ENCODE data around the gene G2E3. TPM values are rescaled to one million over a fixed set of nuclear protein-coding genes. Genes with fewer than 3 reads are reported as not detected.
A peak's percentile ranks its signal among the peaks of the same experiment; 100 is the strongest.

G2E3 gene
- total and polyA plus RNA-seq, 2 of the 4 experiments (the other 2 are of a cell fraction) = 9.6 to 19.4 TPM

- H3K9ac ChIP-seq (ENCODE audit: low read depth, low read length) = no peak overlapping the region
- H3K18ac ChIP-seq (ENCODE audit: low read depth, low read length) = no peak overlapping the region
- H3K36me3 ChIP-seq (ENCODE audit: control insufficient read depth, insufficient read depth, low read length) = peaks cover 7% of the 10 kb centered on the region
- DNase-seq (no peak), ATAC-seq (ENCODE audit: low read depth) (no peak)
- TF ChIP-seq CTCF (conservative IDR thresholded peaks at IDR 0.05; ENCODE audit: low read depth, low read length) (no peak), CEBPB (IDR thresholded peaks at IDR 0.05; ENCODE audit: low read depth, low read length) (peak; percentile 41; the same call in 1 of the 2 replicates)
- H2AK5ac ChIP-seq (ENCODE audit: low read depth, low read length) = no peak overlapping the region
- no peak overlapping the region for H4K8ac ChIP-seq (ENCODE audit: low read depth in 2 of 2, low read length in 2 of 2)
- no peak overlapping the region for H3K27ac ChIP-seq (ENCODE audit: insufficient read depth, low read length)
- no peak overlapping the region for H2AK9ac ChIP-seq (replicated peaks; ENCODE audit: low read depth, low read length, poor library complexity)
- BruUV-seq (replicated peaks) = no TSS peak
- no peak overlapping the region for H3K4me2 ChIP-seq (ENCODE audit: low read depth, low read length)
- no peak overlapping the region for H3K14ac ChIP-seq (replicated peaks; ENCODE audit: low read depth, low read length)
- in situ Hi-C loops (cut with MboI; ENCODE audit: low sequenced_read_pairs) = no loop called here
- WGBS, 2 experiments (ENCODE audit: extremely low coverage in 2 of 2, insufficient read length in 1 of 2) = no CpG with 5 or more reads among the region's 2 CpGs
- no peak overlapping the region for H3K4ac ChIP-seq (ENCODE audit: low read depth, low read length)
- no peak overlapping the region for H3K23ac ChIP-seq (ENCODE audit: low read depth, low read length)
- ChIA-PET POLR2A (ENCODE audit: unreplicated experiment) (no interaction called here), CTCF (no interaction called here)
- H3K79me1 ChIP-seq (ENCODE audit: low read depth in 1 of 2, low read length in 2 of 2) = peaks cover 0 to 7% of the 10 kb centered on the region in 2 experiments; a peak in 2 of 4 replicates
- no peak overlapping the region for H2BK15ac ChIP-seq (ENCODE audit: low read depth, low read length)
- H3K4me3 ChIP-seq (ENCODE audit: insufficient read depth, low read depth, low read length) = no peak overlapping the region
- H2AFZ ChIP-seq (replicated peaks; ENCODE audit: low read length, poor library complexity) = no peak overlapping the region
- H3K9me1 ChIP-seq (ENCODE audit: insufficient read depth, low read length) = no peaks in the 10 kb centered on the region
- H3K4me1 ChIP-seq (ENCODE audit: control insufficient read depth, insufficient read depth, low read length) = peaks cover 2% of the 10 kb centered on the region
- H4K20me1 ChIP-seq (ENCODE audit: insufficient read depth, low read length) = peaks cover 22% of the 10 kb centered on the region
- no peak overlapping the region for H2BK5ac ChIP-seq (ENCODE audit: low read depth, low read length, poor library complexity, severe bottlenecking)
- no peaks in the 10 kb centered on the region for H3K9me3 ChIP-seq (ENCODE audit: control insufficient read depth, insufficient read depth, low read length)
- intact Hi-C loops (cut with micrococcal nuclease) = loop anchor here (5.0 kb wide), 2 partner anchors 43 to 58 kb away; partner anchors contain the start of gene SCFD1
- H4K91ac ChIP-seq (ENCODE audit: insufficient read depth, low read depth, low read length) = no peak overlapping the region
- no peak overlapping the region for H2BK120ac ChIP-seq (ENCODE audit: low read depth, low read length)
- H4K5ac ChIP-seq (ENCODE audit: low read depth, low read length) = no peak overlapping the region
- dilution Hi-C loops (cut with HindIII; ENCODE audit: low sequenced_read_pairs, unreplicated experiment) = no loop called here
- H3K27me3 ChIP-seq (ENCODE audit: control insufficient read depth, insufficient read depth, low read length) = no peaks in the 10 kb centered on the region
- H3K56ac ChIP-seq (ENCODE audit: extremely low read depth, insufficient read depth, low read length) = no peak overlapping the region
- no peak overlapping the region for H2BK20ac ChIP-seq (ENCODE audit: low read depth, low read length)
Measured at GRCh38 chr14:30564235-30564867, 5.4 kb downstream of the G2E3 start.

Data from IMR-90 (cell line).